Measurements from ENCODE around the gene SRRT.
"Not testable (repeated sequence)": the region's sequence is repeated elsewhere in the genome, so short reads cannot be mapped to it uniquely, and the experiment has no call there.

The SRRT gene

GRCh38 chr7:100914208-100914878 lies 39.4 kb downstream of the SRRT start:
- DNase-seq (ENCODE audit: low spot score): no peak
- TF ChIP-seq CTCF (IDR thresholded peaks at IDR 0.05; ENCODE audit: extremely low read depth, missing control alignments): no peak

- no peak for DNase-seq (ENCODE audit: low spot score)
- no peak for TF ChIP-seq CTCF (IDR thresholded peaks at IDR 0.05; ENCODE audit: extremely low read depth, missing control alignments)
Observed at GRCh38 chr7:100914879-100915447, 40.1 kb downstream of the SRRT start.

- not testable (repeated sequence) for DNase-seq (ENCODE audit: low spot score)
Observed at GRCh38 chr7:100919335-100919734, 44.4 kb downstream of the SRRT start.

GRCh38 chr7:100919779-100920437 lies 45.0 kb downstream of the SRRT start:
- DNase-seq (ENCODE audit: low spot score): not testable (repeated sequence)

GRCh38 chr7:100921039-100921438 lies 46.1 kb downstream of the SRRT start:
- TF ChIP-seq CTCF (IDR thresholded peaks at IDR 0.05; ENCODE audit: extremely low read depth, missing control alignments): no peak
- no peak for DNase-seq (ENCODE audit: low spot score)

GRCh38 chr7:100923616-100924015 lies 48.7 kb downstream of the SRRT start:
- DNase-seq (ENCODE audit: low spot score): not testable (repeated sequence)

- no peak for TF ChIP-seq CTCF (IDR thresholded peaks at IDR 0.05; ENCODE audit: extremely low read depth, missing control alignments)
- no peak for DNase-seq (ENCODE audit: low spot score)
Observed at GRCh38 chr7:100929808-100930174, 54.9 kb downstream of the SRRT start.

GRCh38 chr7:100933734-100934133 lies 58.8 kb downstream of the SRRT start:
- no peak for TF ChIP-seq CTCF (IDR thresholded peaks at IDR 0.05; ENCODE audit: extremely low read depth, missing control alignments)
- no peak for DNase-seq (ENCODE audit: low spot score)

- DNase-seq (ENCODE audit: low spot score): not testable (repeated sequence)
Observed at GRCh38 chr7:100935381-100935780, 60.5 kb downstream of the SRRT start.

- not testable (repeated sequence) for DNase-seq (ENCODE audit: low spot score)
Observed at GRCh38 chr7:100936167-100936566, 61.3 kb downstream of the SRRT start.

All from GM20000 (cell line).